Heart right ventricle (tissue), 16 donors: ENCODE data around the gene RPP30. TPM values are rescaled to one million over a fixed set of nuclear protein-coding genes. Genes with fewer than 3 reads are reported as not detected.

Source experiments
- ATAC-seq, 8 donors: fragments of 200-7000 bp; cut with Tn5 transposase; one replicate each; pipeline ENCODE4 v1.9.1; 2020; ENCODE audit warnings: mild to moderate bottlenecking in 8 of 8, moderate library complexity in 8 of 8, moderate number of reproducible peaks in 1 of 8
- DNase-seq, 2 donors: peaks; one replicate each; pipeline ENCODE4 v3.0.0-alpha.2; 2020
- H3K27ac ChIP-seq, 10 donors: fragments of 200-600 bp; sonication (generic) in 2 of 10; one replicate each; pipeline versions ENCODE4 v1.5.0 to v1.8.0; 2020 to 2022; ENCODE audit warnings: mild to moderate bottlenecking in 3 of 10
- H3K27me3 ChIP-seq, 7 donors: fragments of 200-600 bp; one replicate each; pipeline ENCODE4 v1.8.0; 2021 to 2022; ENCODE audit warnings: mild to moderate bottlenecking in 2 of 7
- H3K36me3 ChIP-seq, 9 donors: fragments of 200-600 bp; sonication (generic) in 1 of 9; one replicate each; pipeline versions ENCODE4 v1.5.0 to v1.8.0; 2020 to 2022; ENCODE audit warnings: mild to moderate bottlenecking in 2 of 9
- H3K4me1 ChIP-seq, 9 donors: fragments of 200-600 bp; sonication (generic) in 1 of 9; one replicate each; pipeline versions ENCODE4 v1.5.0 to v1.8.0; 2020 to 2022; ENCODE audit warnings: mild to moderate bottlenecking in 4 of 9
- H3K4me3 ChIP-seq, 10 donors: fragments of 200-600 bp; sonication (generic) in 2 of 10; one replicate each; pipeline versions ENCODE4 v1.5.0 to v1.8.0; 2020 to 2022; ENCODE audit warnings: mild to moderate bottlenecking in 7 of 10, moderate library complexity in 2 of 10
- H3K9me3 ChIP-seq, 11 donors: fragments of 200-600 bp in 10 of 11; sonication (generic) in 2 of 11; one replicate each; pipeline versions ENCODE4 v1.5.0 to v1.8.0; 2013 to 2022; ENCODE audit warnings: mild to moderate bottlenecking in 2 of 11, control low read depth in 1 of 11, moderate library complexity in 1 of 11
- CTCF ChIP-seq, 9 donors: fragments of 200-600 bp; sonication (generic) in 2 of 9; IDR thresholded peaks; one replicate each; pipeline versions ENCODE4 v1.5.0 to v1.8.0; 2021 to 2022; ENCODE audit warnings: antibody characterized with exemption in 9 of 9, mild to moderate bottlenecking in 5 of 9, moderate library complexity in 1 of 9
- WGBS, 2 donors: extraction: QIAGEN DNeasy Blood & Tissue Kit; methylation state at CpG; one replicate each; pipeline ENCODE4 v1.1.7; 2013; ENCODE audit warnings: inconsistent platforms in 1 of 2; 5-methylcytosine and 5-hydroxymethylcytosine counted together
- intact Hi-C, 10 donors: fragments of 100-400 bp; cut with DNase I; formaldehyde crosslinking; loops; one replicate each; pipeline versions ENCODE4 v1.11.1 to v1.14.2; 2022
- polyA plus RNA-seq, 2 donors: library from polyadenylated mRNA; stranded (reverse); fragments of 200-250 nt; gene quantifications; one replicate each; pipeline ENCODE4 v1.2.3, GENCODE V29; 2013
- total RNA-seq, 10 donors: library from RNA; stranded (reverse); fragmentation: NEBNext Ultra II Directional in 3 of 10; extraction: Animal tissue kit (Norgen Biotek cat#: 25700) in 3 of 10; gene quantifications; one replicate each; pipeline versions ENCODE4 v1.2.1 to v1.2.4, GENCODE V29; 2021 to 2023
- donor health status: Arrhythmogenic right ventricular cardiomyopathy.
- donor health status: ischemic (EF 13 %, LVEDD 7.1; RV severe dilation, severe dysfunction).
- donor health status: healthy with polysubstance abuse.
- donor health status: DM: no; HTN: yes; CAD: no.
- donor health status: DM: no; HTN: no; CAD: no.
- donor health status: ischemic (EF 25% LVEDD 6.9; RV normal size, moderate dysfunction).
- donor health status: ischemic (EF 25% LVEDD 5.7; RV mildly dilated, moderate dysfunction).
- donor health status: healthy.
- donor health status: DM: yes; HTN: yes; CAD: no.
- donor health status: Ischemic cardiomyopathy.
- donor health status: ischemic (EF 35%, LVEDD 5.7; RV mildly dilated, moderate dysfunction).
- donor health status: nonischemic (EF 11% LVEDD 7.7; RV severe dilation, severe dysfunction).
- donor health status: DM: yes; HTN: yes; CAD: no.
- donor health status: PGD.
- donor health status: ischemic (EF 29% LVEDD 5.4; RV normal size, mild dysfunction).
- donor health status: nonischemic (EF 23%, LVEDD 6.1; RV moderate dilation, normal function).

The RPP30 gene
- total and polyA plus RNA-seq, 12 donors: 27.9 to 41.8 (median 33.7) TPM

DNA sequence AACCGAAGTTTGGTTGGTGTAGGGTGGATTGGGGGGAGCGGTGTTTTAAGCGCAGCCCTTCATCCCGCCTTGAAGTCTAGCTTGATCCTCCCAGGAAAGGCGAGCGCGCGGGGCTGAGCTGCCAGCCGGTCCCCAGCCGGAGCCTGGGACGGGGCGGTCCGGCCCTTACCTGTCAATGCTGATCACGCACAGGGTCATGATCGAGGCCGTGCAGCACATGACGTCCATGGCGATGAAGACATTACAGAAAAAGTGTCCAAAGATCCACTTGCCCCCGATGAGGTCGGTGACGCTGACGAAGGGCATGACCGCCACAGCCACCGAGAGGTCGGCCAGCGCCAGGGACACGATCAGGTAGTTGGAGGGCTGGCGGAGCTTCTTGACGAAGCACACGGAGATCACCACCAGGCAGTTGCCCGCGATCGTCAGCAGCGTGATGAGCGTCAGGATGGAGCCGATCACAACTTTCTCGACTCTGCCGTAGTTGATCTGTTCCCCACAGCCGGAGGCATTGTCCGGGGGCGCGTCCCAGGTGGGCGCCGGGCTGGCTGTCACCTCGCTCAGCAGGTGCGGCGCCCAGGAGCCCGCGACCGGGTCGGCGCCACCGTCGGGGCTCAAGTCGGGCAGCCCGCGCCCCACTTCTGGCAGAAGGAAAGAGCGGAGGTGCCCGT is 14.7 kb upstream of the RPP30 start:
- no peaks in the 10 kb centered on the region for H3K36me3 ChIP-seq
- peak overlapping the region in 9 of 10 donors; percentile 35 to 67 (median 57) for H3K4me3 ChIP-seq
- no peaks in the 10 kb centered on the region for H3K9me3 ChIP-seq
- peaks cover 0 to 27% (median 7%) of the 10 kb centered on the region in 9 donors for H3K4me1 ChIP-seq
- DNase-seq (peak in 1 of 2 donors; percentile 14), ATAC-seq (peak in 5 of 8 donors; percentile 7 to 18 (median 15))
- TF ChIP-seq CTCF (IDR thresholded peaks at IDR 0.05): no peak
- WGBS, 2 donors: 7 to 8% methylated on average over 57 to 59 of the region's 59 CpGs
- peaks cover 0 to 68% (median 56%) of the 10 kb centered on the region in 7 donors for H3K27me3 ChIP-seq
- intact Hi-C loops: loop anchor here in 2 of 10 donors (5.0 kb wide), 2 partner anchors 105 to 1065 kb away; no protein-coding TSS in a partner anchor
- H3K27ac ChIP-seq: peak overlapping the region in 2 of 10 donors; percentile 35 to 74

DNA sequence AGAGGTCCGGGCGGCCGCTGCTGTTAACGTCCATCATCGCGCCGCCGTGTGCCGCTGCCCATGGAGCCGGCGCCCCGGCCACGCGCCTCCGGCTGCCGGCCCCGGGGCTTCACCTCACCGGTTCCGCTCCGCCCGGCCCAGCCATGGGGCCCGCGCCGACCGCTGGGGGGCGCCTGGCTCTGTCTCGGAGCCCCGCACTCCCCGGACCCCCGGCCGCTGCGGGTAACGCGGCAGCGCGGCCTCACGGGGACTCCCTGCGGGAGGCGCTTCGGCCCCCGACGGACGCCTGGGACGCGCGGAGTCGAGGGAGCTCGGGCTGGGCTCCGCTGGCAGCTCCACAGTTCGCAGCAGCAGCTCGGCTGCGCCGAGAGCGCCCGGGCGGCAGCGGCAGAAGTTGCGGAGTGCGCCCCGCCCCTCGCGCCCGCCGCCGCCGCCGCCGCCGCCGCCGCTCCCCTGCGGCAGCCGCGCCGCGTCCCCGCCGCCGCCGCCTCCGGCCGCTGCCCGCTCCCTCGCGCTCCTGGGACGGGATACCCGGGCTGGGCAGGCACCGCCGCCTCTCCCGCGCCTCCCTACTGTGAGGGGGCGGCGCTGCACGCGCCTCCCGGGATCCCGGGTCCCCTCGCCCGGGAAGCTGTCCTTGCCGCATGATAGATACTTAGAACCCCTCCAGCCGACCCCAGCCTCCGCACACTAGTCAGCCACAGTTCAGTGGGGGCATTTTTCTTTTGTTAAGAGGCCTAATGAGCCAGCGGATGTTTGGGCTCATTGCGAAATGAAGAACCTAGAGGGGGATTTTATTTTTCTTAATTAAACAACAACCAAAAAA is 13.9 kb upstream of the RPP30 start, which contains the start of gene HTR7:
TSS of gene HTR7 (minus strand) at position 405 of the 826 bp plus-strand sequence. CDS start at position 37, 368 bp downstream.
- Histone ChIP-seq H3K4me3 (peak within 1 kb of the TSS in 9 of 10 donors; percentile 35 to 67 (median 57)), H3K4me1 (peaks cover 0 to 27% (median 7%) of the 10 kb centered on the region in 9 donors), H3K36me3 (no peaks in the 10 kb centered on the region), H3K27ac (peak within 1 kb of the TSS in 5 of 10 donors; percentile 31 to 74 (median 35)), H3K27me3 (peaks cover 0 to 63% (median 49%) of the 10 kb centered on the region in 7 donors), H3K9me3 (no peaks in the 10 kb centered on the region)
- 1% methylated on average over 67 to 104 of the region's 104 CpGs for WGBS, 2 donors
- intact Hi-C loops: loop anchor here in 2 of 10 donors (5.0 kb wide), 2 partner anchors 106 to 1066 kb away; no protein-coding TSS in a partner anchor
- peak; percentile 68 to 92 (median 80) for ATAC-seq
- TF ChIP-seq CTCF (IDR thresholded peaks at IDR 0.05): peak; percentile 38 to 72 (median 60)
- DNase-seq: peak; percentile 30 to 65

- no peak for TF ChIP-seq CTCF (IDR thresholded peaks at IDR 0.05)
- Histone ChIP-seq H3K9me3 (no peaks in the 10 kb centered on the region), H3K36me3 (no peaks in the 10 kb centered on the region), H3K4me3 (peak overlapping the region in 9 of 10 donors; percentile 35 to 67 (median 57)), H3K27me3 (peaks cover 0 to 61% (median 46%) of the 10 kb centered on the region in 7 donors), H3K27ac (peak overlapping the region in 4 of 10 donors; percentile 31 to 74 (median 48)), H3K4me1 (peaks cover 0 to 27% (median 7%) of the 10 kb centered on the region in 9 donors)
- DNase-seq (no peak), ATAC-seq (peak in 2 of 8 donors; percentile 6 to 26)
- 39 to 46% methylated on average over 10 of the region's 10 CpGs for WGBS, 2 donors
- intact Hi-C loops: loop anchor here in 2 of 10 donors (5.0 kb wide), 2 partner anchors 106 to 1066 kb away; no protein-coding TSS in a partner anchor
These were observed 13.3 kb upstream of the RPP30 start for GRCh38 chr10:90858461-90858968.
